Keratinocyte (primary cell): ENCODE data around the gene KLHDC4.

Experiments used
- CTCF ChIP-seq, 3 experiments: IDR thresholded peaks in 1 of 3; conservative IDR thresholded peaks in 1 of 3; optimal IDR thresholded peaks in 1 of 3; 2 replicates in 2 of 3; 3 replicates in 1 of 3; pipeline versions ENCODE3 to v1.5.1; 2011; ENCODE audit warnings: low read length in 3 of 3, mild to moderate bottlenecking in 3 of 3, moderate library complexity in 2 of 3, control low read depth in 1 of 3, inconsistent platforms in 1 of 3; ENCODE audit not compliant: insufficient read depth in 2 of 3; ENCODE audit errors: extremely low read depth in 1 of 3
- EZH2 ChIP-seq: IDR thresholded peaks from one replicate; pipeline ENCODE4 v1.6.1; 2012; ENCODE audit warnings: inconsistent platforms, mild to moderate bottlenecking, low read length, moderate library complexity

DNA sequence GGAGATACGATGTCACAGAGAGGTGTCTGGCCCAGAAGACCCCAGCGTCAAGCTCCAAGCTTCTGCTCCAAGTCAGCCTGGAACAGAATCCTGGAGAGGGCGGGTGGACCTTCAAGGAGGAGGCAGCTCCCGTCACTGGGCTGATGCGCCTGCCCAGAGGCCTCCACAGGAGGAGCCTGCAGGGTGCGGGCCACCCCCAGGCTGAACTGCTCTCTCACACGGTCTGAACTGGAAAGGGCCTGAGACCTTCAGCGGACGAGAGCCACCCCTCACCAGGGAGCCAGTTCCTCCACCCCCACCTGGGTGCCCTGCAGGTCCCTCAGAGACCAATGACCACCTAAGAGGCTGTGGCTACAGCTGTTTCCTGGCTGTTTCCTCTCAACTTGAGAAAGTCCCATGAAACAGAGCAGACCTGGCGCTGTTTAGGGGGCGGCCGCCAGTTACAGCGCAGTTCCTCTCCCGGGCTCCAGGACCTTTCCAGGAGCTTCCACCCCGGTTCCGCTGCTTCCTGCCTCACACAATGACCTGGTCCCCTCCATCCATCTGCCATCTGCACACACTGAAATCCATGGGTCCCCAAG, 36.0 kb upstream of the KLHDC4 start:
- TF ChIP-seq CTCF (optimal IDR thresholded peaks at IDR 0.05 in 1 of 3, IDR thresholded peaks at IDR 0.05 in 1 of 3, conservative IDR thresholded peaks at IDR 0.05 in 1 of 3; ENCODE audit: extremely low read depth in 1 of 3, insufficient read depth in 2 of 3, low read length in 3 of 3) = no peak
- no peak for TF ChIP-seq EZH2
